HG03460 (cell line): ENCODE results near the gene SLC25A28.
A peak's percentile ranks its signal among the peaks of the same experiment; 100 is the strongest.
"Not testable (repeated sequence)": the region's sequence is repeated elsewhere in the genome, so short reads cannot be mapped to it uniquely, and the experiment has no call there.

Source experiments
- ATAC-seq: cut with Tn5 transposase; IDR thresholded peaks from one replicate; pipeline ENCODE4 v1.9.1; 2021; ENCODE audit not compliant: unreplicated experiment

Gene SLC25A28

DNA sequence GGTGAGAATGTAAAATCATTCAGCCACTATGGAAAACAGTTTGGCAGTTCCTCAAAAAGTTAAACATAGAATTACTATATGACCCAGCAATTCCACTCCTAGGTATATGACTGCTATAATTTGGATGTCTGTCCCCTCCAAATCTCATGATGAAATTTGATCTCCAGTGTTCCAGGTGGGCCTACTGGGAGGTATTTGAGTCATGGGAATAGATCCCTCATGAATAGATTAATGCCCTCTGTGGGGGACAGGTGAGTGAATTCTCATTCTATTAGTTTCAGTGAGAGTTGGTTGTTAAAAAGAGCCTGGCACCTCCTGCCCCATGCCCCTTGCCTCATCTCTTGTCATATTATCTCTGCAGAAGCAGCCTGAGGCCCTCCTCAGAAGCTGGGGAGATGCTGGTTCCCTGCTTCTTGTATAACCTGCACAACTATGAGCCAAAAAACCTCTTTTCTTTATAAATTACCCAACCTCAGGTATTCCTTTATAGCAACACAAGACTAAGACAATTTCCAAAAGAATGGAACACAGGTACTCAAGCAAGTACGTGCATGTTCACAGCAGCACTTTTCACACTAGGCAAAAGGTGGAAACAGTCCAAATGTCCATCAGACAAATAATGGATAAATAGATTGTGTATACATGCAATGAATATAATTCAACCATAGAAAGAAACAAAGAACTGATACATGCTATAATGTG lies 8.8 kb upstream of the SLC25A28 start:
- no peak for ATAC-seq

DNA sequence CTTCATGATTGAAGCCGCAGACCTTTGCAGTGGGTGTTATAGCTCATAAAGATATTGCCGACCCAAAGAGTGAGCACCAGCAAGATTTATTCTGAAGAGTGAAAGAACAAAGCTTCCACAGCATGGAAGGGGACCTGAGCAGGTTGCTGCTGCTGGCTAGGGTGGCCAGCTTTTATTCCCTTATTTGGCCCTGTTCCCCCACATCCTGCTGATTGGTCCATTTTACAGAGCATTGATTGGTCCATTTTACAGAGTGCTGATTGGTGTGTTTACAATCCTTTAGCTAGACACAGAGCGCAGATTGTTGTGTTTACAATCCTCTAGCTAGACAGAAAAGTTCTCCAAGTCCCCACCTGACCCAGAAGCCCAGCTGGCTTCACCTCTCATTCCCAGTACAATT lies 4.9 kb upstream of the SLC25A28 start:
- ATAC-seq = not testable (repeated sequence)

DNA sequence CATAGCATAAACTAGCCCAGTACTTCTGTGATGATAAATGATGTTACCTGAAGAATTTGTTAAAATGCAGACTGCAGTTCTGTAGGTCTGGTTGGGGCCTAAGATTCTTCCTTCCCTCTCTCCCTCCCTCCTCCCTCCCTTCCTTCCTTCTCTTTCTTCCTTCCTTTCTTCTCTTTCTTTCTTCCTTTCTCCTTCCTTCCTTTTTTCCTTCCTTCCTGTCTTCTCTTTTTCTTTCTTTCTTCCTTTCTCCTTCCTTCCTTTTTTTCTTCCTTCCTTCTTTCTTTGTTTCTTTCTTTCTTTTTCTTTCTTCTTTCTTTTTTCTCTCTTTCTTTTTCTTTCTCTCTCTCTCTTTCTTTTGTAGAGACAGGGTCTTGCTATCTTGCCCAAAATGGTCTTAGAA lies 3.7 kb upstream of the SLC25A28 start:
- ATAC-seq = no peak

DNA sequence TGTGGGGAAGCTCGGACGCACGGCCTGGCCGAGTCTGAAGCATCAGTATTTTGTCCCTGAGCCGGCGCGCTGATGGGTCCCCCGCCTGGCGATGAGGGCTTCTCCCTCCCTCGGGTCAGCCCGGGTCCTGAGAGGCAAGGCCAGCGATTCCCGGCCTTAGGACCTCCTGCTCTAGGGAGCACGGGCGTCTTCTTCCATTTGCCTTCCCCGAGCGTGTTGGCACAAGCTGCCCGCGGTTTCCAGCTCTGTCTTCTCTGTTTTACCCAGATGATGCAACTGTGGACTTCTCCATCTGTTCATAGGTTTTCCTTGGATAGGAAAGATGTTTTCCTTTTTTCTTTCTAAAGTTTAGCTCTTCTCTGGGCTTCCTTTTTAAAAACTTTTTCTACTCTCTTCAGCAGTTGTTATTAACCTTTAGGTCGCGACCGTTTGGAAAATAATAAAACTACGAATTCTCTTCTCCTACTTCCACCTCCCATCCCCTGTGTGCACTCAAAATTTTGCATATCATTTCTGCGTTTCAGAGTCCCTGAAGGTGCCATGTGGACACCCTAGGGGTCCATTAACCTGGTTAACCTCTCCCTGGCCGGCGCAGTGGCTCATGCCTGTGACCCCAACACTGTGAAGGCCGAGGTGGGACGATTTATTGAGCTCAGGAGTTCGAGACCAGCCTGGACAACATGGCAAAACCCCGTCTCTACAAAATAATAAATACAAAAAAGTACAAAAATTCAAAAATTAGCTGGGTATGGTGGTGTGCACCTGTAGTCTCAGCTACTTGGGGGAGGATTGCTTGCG lies 1.4 kb upstream of the SLC25A28 start:
- no peak for ATAC-seq

DNA sequence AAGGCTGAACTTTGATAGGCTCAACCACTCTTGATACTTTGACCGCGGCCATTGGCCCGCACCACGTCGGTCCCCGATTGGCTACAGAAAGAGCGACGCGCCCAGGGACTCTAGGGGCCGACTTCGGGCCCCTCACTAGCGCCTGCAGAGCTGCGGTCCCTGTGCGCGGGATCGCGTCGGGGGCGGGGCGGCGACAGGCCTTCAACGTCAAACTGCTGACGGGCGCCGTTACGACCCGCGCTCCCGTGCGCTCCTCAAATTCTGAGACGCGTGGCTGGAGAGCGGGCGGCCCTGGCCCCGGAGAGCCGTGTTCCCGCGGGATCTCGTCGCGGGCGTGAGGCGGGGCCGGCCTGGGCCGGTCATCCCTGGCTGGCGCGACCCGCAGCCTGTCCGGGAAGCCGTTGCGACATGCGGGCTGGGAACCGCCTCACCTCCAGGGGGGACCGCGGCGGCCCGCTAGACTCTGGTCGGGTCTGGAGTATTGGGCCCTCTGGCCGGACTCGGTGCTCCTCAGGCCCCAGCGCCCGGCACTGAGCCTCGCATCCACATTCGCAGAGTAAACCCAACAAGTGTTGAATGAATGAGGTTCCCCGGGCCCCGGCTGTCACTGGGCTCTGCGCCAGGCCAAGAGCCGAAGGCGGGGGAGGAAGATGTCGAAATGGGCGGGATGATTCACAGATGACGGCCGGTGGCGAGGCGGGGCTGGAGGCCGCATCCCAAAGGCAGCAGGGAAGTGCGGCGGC lies 643 bp upstream of the SLC25A28 start:
- ATAC-seq = peak; percentile 84

DNA sequence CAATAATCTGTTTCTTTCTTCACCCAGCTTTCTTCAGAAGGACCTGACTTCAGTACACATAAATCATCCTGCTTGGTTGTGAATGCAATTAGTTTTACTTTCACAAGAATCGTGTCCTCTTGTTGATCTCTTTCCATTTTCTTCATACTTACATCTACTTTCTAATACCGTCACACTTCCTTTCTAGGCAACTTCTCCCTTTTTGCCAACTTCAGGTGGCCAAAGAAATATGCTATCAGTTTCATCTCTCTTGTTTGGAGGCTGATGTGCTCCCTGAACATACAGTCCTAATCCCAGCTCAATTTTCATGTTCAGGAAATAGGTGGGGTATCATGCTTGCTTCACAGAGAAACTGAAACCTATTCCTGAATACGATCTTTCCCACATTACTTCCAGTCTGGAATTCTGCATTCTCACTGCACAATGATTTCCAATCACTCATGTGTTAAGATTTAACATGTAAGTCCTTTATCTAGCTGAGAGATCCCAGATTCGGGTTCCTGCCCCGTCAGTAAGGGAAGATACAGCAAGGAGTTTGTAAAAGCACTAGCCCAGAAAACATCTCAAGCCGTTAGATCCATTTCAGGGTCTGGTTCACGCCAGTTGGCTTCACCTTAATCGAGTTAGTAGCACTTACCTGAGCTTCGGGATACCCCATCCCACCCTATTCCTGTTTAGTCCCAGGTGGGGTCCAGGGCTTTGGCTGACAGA lies 994 bp downstream of the SLC25A28 start:
- ATAC-seq = no peak

DNA sequence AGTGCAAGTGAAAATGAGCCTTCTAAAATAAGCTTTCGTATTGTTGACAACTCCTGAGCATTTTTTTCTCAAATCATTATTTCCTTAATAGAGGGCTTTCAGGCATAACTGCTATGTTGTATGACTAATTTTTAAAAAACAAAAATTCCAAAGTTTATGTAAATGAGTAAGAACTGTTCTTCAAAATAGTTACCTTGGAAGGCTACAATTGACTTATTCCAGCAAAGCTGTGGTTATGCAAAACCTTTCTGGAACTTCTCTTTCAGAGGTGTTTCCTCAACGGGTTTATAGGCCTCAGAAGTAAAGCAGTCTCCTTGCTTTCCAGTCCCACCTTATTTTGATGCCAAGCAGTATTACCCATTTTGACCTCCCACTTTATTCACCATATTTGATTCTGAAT lies 2.5 kb downstream of the SLC25A28 start:
- ATAC-seq = no peak

DNA sequence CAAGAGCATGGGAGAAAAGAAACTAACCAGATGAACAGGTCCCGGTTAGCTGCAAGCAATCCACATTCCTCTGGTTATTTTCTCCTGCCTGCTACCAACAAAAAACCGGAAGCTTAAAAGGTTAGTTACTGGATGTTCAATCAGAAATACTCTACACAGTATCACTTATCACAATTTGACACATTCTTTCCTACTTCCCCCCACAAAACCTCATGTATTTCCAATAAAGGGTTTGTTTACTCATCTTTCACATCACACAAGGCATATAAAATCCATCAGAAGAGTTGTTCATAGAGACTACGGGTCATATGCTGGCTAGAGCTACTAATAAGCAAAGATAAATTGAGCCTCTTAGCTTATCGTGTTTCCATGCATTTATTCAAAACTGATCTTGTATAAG lies 4.8 kb downstream of the SLC25A28 start:
- no peak for ATAC-seq

DNA sequence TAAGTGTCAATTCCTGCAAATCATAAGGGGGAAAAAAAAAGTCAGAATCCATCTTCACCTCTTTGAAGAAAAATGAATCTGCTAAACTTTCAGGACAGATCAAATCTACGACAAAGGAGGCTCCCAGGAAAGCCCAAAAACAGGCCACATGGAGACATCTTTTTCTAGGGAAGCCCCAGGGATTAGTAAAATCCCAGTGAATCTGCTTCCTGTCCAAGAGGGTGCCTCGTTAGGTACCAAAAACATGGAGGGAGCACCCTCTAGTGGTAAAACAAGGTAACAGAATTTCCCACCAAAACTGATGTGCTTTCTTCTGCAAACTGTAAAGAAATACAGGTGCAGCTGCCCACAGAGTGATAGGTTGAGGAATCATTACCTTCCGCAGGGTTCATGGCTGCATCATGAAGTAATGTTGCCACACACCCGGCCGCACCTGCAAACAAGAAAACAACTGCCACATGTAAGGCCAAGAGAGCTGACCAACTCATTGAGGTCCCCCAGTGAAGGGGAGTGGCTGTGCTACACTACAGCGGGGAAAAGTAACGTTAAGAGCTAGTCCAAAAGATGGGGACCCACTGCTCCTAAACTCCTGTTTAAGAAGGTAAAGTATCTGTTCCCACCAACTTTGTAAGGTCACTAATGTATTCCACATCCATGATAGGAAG lies 7.9 kb downstream of the SLC25A28 start:
- ATAC-seq = no peak

DNA sequence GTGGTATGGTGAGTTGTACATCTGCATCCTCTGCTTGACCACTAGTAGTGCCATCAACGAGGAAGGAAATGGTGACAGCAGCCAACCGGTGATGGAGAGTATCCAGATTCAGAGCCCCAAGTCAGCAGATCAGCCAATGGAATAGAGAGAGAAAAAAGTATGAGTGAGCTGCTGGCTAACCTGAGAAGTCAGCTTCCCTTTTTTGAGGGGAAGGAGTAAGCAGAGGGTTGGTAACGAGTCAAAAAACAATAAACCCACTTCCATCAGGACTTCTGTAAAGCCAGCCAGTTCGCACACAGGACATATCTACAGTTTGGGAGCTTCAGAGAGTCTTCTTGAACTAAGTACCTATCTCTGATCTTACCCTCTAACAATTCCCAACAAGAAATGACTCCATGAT lies 8.9 kb downstream of the SLC25A28 start:
- no peak for ATAC-seq

DNA sequence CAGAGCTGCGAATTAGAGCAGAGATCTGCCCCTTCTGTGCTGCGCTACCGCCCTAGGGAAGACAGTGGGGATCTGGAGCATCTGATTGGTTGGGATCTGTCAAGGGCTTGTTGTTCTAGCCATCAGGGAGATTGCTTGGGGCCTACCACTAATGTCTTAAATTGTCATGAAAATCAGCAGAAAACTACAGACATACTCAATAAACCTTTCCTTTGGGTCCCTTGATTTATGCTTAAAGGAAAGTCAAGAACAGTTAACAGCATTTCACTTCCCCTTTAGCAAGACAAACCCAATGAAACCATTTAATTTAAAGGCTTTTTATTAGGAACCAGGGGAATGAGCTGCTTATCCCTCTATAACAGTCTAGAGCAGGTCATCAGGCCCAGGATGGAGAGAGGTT lies 10.0 kb downstream of the SLC25A28 start:
- no peak for ATAC-seq

DNA sequence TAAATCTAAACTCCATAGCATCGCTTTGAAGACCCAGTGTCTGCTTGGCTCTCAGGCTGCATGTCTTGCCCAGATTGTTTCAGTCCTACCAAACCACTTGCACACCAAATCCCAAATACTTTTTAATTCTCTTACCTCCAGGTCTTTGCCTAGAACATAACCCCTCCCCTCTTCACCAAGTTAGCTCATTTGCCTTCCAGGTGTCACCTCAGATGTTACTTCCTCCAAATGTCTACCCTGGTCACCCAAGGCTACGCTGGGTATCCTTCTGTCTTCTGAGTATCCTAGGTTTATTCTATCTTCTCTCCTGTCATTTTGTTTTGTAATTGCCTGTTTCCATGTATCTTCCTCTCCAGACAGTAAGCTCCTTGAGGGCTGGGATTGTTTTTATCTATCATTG lies 11.1 kb downstream of the SLC25A28 start:
- ATAC-seq = no peak

DNA sequence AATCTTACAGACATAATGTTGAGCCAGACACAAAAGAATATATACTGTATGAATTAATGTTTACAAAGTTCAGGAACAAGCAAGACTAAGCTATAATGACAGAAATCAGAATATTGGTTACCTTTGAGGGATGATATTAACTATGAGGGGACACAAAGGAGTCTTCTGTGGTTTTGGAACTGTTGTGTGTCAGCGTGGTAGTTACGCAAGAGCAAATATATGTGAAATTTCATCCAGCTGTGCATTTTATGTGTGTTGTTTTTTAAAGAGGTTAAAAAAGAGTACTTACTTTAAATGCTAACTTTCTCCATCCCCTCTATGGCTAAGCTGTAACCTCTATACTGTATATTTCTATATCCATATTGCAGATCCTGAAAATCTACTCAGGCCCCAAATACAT lies 14.9 kb downstream of the SLC25A28 start:
- ATAC-seq = no peak

DNA sequence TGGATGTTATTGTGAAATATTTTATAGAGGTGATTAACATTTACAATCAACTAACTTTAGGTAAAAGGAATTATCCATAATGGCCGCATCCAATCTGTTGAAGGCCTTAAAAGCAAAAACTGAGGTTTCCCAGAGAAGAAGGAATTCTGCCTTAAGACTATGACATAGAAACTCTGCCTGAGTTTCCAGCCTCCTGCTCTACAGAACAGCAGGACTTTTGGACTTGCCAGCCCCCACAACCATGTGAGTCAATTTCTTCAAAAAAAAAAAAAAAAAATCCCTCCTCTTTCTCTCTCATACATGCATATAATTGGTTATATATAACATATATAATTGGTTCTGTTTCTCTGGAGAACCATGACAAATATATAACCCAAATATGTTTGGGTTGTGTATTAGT lies 15.4 kb downstream of the SLC25A28 start:
- no peak for ATAC-seq

DNA sequence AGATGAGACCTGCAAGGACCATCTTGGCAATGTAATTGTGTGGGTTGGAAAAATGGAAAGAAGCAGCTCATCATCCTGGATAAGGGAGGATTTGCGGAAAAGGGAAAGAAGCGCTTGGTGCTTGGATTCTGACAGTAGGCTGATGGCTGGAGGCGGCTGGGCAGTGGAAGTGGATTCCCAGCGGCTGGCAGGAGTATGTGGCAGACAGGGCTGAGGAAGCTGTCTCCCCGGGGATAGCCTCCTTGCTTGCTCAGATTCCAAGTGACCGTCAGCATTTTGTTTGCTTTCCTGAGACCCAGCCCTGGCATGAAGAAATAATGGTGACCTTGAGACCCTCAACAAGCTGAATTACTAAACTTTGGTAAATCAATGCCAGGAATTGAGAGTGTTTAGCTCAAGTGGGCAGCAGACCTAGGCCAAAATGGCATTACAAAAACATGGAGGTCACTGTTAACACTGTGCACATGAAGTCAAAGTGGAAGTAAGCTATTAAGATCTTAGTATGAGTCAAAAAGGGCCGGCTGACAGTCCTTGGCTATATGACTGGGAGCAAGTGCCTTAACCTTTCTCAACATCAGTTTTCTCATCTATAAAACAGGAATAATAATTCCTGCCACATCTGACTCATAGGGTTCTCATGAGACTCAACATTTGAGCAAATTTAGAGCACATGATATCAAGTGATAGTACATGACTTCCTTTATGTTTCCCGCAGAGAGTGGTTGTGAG lies 21.3 kb downstream of the SLC25A28 start:
- ATAC-seq = no peak

DNA sequence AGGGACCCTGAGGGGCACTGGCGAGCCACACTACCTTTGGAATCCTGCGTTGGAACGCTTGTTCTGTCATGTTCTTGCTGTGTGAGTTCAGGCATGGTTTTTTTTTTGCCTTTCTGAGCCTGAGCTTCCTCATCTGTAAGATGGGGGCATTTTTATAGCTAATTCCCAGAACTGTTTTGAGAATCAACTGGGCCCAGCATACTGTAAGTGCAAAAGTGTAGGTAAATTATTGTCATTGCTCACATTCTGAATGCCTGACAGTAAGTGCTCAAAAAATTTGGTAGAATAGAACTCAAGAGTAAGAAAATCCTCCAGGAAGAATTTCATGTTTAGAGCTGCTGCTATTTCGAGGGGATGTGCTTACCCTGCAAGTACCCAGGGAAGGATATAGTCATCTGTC lies 22.2 kb downstream of the SLC25A28 start:
- ATAC-seq = no peak

DNA sequence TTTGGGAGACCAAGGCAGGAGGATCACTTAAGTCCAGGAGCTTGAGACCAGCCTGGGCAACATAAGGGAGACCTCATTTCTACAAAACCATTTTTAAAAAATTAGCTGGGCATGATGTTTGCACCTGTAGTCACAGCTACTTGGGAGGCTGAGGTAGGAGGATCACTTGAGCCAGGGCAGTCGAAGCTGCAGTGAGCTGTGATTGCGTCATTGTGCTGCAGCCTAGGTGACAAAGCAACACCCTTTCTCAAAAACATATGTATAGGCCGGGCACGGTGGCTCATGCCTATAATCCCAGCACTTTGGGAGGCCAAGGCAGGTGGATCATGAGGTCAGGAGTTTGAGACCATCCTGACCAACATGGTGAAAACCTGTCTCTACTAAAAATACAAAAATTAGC lies 23.5 kb downstream of the SLC25A28 start:
- ATAC-seq = not testable (repeated sequence)

DNA sequence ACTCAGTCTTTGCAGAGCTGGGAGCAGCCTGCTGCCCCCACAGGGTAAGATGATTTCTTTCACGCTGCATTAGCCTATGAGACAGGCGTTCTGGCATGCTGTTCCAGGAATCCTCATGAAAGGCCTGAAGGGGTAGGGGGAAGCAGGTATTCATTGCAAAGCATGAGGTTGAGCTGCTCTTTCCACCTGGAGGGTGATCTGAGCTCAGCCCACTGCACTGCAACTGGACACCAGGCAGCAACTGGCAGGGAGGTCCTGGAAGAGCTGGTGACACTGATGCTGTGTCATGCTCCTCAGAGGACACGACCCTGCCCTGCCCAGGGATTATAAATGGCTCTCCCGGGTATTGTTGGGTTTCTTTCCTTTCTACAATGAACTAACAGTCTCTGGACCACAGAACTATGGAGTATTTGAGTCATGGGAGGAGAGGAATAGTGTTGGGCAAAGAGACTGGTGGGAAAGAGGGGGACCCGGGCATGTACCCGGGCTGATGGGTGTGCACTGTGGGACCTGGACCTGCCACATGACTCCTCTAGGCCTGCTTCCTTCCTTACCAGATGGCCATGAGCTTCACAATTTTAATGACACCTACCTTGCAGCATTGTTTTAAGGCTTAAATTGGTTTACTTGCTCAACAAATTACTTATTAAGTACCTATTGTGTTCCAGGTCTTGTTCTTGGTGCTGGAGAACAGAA lies 24.3 kb downstream of the SLC25A28 start:
- ATAC-seq = no peak

DNA sequence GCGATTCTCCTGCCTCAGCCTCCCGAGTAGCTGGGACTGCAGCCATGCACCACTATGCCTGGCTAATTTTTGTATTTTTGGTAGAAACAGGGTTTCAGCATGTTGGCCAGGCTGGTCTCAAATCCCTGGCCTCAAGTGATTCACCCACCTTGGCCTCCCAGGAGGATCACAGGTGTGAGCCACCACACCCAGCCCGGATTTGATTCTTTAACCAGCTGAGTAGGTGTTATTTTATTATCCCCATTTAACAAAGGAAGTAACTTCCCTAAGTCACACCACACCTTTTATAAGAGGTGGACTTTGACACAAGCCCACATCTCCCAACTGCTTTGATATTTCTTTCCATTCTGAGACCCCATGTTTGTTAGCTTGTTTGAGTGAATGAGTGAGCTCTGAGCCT lies 25.0 kb downstream of the SLC25A28 start:
- ATAC-seq = no peak

DNA sequence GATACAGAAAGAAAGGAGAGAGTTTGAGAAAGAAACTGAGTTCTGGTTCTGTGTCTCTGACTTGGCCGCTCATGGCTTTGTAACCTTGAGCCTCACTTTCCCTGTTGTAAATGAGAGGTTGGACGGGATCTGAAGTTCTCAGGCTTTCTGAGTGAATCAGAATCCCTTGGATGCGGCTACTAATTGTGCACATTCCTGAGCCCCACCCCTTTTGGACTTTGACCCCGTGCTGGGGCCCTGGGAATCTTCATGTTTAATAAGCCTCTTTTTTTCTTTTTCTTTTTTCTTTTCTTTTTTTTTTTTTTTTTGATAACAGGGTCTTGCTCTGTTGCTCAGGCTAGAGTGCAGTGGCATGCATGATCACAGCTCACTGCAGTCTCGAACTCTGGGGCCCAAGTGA lies 26.9 kb downstream of the SLC25A28 start:
- ATAC-seq = no peak
